Measurements from ENCODE around the gene PLA2G2C. TPM values are rescaled to one million over a fixed set of nuclear protein-coding genes. Genes with fewer than 3 reads are reported as not detected.
A peak's percentile ranks its signal among the peaks of the same experiment; 100 is the strongest.

PLA2G2C gene
- total RNA-seq, 2 experiments from 2014 or later, result 0.29 to 0.59 TPM

GRCh38 chr1:20126806-20127440 is 59.4 kb downstream of the PLA2G2C start:
- no peak for ATAC-seq
- Mint-ChIP-seq H3K4me3 (no peak overlapping the region), H3K36me3 (ENCODE audit: low read depth) (no peaks in the 10 kb centered on the region), H3K27me3 (peaks cover 13% of the 10 kb centered on the region), H3K4me1 (ENCODE audit: low read depth) (no peaks in the 10 kb centered on the region), H3K9me3 (no peaks in the 10 kb centered on the region), H3K27ac (no peak overlapping the region)
- intact Hi-C loops (cut with micrococcal nuclease), result no loop called here
- CTCF ChIA-PET, result no interaction called here
- no peak for TF ChIP-seq CTCF (IDR thresholded peaks at IDR 0.05)
- POLR2A ChIA-PET, result no interaction called here
- DNase-seq, result no peak

- H3K27me3 Mint-ChIP-seq, result peaks cover 12% of the 10 kb centered on the region
- no peaks in the 10 kb centered on the region for H3K4me1 Mint-ChIP-seq (ENCODE audit: low read depth)
- no peak for TF ChIP-seq CTCF (IDR thresholded peaks at IDR 0.05)
- H3K4me3 Mint-ChIP-seq, result no peak overlapping the region
- CTCF ChIA-PET, result interaction anchor here (1.0 kb wide), 1 partner anchor 26 kb away, joined by 6 read pairs; no protein-coding TSS in a partner anchor
- no peaks in the 10 kb centered on the region for H3K9me3 Mint-ChIP-seq
- ATAC-seq (no peak), DNase-seq (peak; percentile 11)
- no peaks in the 10 kb centered on the region for H3K36me3 Mint-ChIP-seq (ENCODE audit: low read depth)
- intact Hi-C loops (cut with micrococcal nuclease), result no loop called here
- H3K27ac Mint-ChIP-seq, result no peak overlapping the region
- POLR2A ChIA-PET, result no interaction called here
Measured at GRCh38 chr1:20126041-20126805, 60.1 kb downstream of the PLA2G2C start.

- ATAC-seq (no peak), DNase-seq (no peak)
- H3K9me3 Mint-ChIP-seq, result no peaks in the 10 kb centered on the region
- intact Hi-C loops (cut with micrococcal nuclease), result no loop called here
- no peak overlapping the region for H3K4me3 Mint-ChIP-seq
- POLR2A ChIA-PET, result no interaction called here
- H3K27me3 Mint-ChIP-seq, result peaks cover 17% of the 10 kb centered on the region
- no peaks in the 10 kb centered on the region for H3K4me1 Mint-ChIP-seq (ENCODE audit: low read depth)
- no peak overlapping the region for H3K27ac Mint-ChIP-seq
- CTCF ChIA-PET, result interaction anchor here (0.6 to 1.0 kb wide), 2 partner anchors 27 to 213 kb away, joined by 3 to 6 read pairs; no protein-coding TSS in a partner anchor
- H3K36me3 Mint-ChIP-seq (ENCODE audit: low read depth), result no peaks in the 10 kb centered on the region
- no peak for TF ChIP-seq CTCF (IDR thresholded peaks at IDR 0.05)
Measured at GRCh38 chr1:20125100-20125499, 61.2 kb downstream of the PLA2G2C start.

GRCh38 chr1:20124456-20125057 is 61.8 kb downstream of the PLA2G2C start:
- H3K27me3 Mint-ChIP-seq, result peaks cover 18% of the 10 kb centered on the region
- ATAC-seq (peak; percentile 17), DNase-seq (peak; percentile 7)
- H3K27ac Mint-ChIP-seq, result no peak overlapping the region
- no peaks in the 10 kb centered on the region for H3K36me3 Mint-ChIP-seq (ENCODE audit: low read depth)
- POLR2A ChIA-PET, result no interaction called here
- no peaks in the 10 kb centered on the region for H3K4me1 Mint-ChIP-seq (ENCODE audit: low read depth)
- no peaks in the 10 kb centered on the region for H3K9me3 Mint-ChIP-seq
- CTCF ChIA-PET, result interaction anchor here (1.3 kb wide), 1 partner anchor 27 kb away, joined by 6 read pairs; no protein-coding TSS in a partner anchor
- TF ChIP-seq CTCF (IDR thresholded peaks at IDR 0.05), result no peak
- H3K4me3 Mint-ChIP-seq, result no peak overlapping the region
- intact Hi-C loops (cut with micrococcal nuclease), result no loop called here
